ENCODE results near the gene HDAC10.

Gene HDAC10

GRCh38 chr22:50198624-50199017 lies 52.4 kb downstream of the HDAC10 start:
- no peak for DNase-seq

- no peak for DNase-seq
Measured at GRCh38 chr22:50197856-50198623, 53.0 kb downstream of the HDAC10 start.

DNA sequence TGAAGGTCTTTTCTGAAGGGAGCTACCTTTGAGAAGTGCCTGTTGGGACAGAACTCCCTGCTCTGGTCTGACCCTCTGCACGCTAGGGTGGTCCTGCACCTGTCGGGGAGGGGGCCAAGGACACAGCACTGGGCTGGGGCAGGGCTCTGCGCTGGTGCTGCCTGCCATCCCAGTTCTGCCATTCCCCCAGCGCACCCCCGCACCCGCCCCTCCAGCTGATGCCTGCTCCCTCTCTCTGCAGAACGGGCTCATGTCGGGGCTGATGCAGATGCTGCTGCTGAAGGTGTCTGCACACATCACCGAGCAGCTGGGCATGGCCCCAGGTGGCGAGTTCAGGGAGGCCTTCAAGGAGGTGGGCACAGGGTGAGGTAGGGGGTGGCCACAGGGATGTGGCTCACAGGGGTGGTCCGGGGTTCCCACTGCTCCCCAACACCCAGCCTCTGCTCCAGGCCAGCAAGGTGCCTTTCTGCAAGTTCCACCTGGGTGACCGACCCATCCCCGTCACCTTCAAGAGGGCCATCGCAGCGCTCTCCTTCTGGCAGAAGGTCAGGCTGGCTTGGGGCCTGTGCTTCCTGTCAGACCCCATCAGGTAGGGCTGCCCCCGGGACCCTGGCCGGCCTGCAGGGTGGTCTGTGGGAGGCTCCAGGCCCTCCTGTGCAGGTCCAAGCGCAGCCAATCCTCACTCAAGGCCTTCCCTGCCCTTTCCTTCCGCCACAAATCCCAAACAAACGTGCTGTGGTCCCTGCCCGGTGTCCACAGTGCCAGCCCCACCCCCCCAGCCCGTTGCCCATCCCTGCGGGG lies 53.9 kb downstream of the HDAC10 start:
- no peak for DNase-seq

DNA sequence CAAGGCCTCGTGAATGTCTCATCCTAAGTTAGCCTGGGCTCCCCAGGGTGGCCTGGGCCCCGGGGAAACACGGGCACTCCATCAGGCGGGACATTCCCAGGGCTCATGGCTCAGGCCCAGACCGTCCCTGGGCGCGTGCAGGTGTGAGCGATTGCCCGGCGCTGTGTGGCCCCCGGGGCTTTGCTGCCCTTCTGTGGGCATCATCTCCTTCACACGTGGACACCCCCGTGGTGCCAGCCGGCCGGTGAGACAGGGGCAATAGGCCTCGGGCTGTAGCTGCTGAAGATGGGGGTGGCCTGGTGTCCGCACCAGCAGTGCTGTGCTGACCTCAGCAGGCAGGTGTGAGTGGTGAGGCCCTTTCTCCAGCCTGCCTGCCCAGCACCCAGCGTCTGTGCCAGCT lies 54.8 kb downstream of the HDAC10 start:
- DNase-seq: no peak

Data from NCI-H524 (cell line).